ENCODE data around the gene SLC35E1. TPM values are rescaled to one million over a fixed set of nuclear protein-coding genes. Genes with fewer than 3 reads are reported as not detected.

SLC35E1 gene
- total and polyA plus RNA-seq, 2 donors from 2014 or later = 19.8 to 47.1 TPM

DNA sequence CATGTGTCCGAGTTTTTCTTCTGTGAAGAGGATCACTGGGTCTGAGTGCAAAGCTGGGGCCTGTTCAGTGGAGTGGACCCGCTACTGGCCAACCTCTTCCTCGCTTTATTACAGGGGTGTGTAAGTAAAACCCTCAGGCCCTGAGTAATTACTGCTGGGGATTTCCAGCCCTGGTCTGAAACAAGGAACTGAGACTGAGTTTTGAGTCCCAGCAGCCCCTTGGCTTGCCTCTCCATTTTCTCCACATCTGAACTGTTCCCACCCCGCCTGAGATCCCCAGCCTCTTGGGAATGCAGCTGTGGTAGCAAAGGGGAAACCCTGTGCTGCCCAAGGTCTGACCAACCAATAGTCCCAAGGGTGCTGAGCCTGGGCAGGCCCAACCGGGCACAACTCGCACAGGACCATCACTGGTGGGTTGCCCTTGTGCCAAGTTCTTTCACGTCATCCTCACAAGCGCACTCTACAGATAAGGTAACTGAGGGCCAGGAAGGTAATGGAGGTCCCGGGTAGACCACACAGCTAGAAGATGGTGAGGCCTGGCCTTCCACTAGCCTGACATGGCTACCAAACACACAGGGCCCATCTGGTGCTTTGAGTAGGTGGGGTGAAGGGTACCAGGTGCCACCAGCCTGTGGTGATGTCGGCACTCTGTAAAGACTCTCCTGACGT lies 13.7 kb upstream of the SLC35E1 start:
- H3K4me1 ChIP-seq (ENCODE audit: control insufficient read depth in 2 of 3, insufficient read depth in 2 of 3, low read depth in 1 of 3, low read length in 3 of 3) = peaks cover 0 to 76% (median 24%) of the 10 kb centered on the region in 3 donors
- TF ChIP-seq, protein P1, sequence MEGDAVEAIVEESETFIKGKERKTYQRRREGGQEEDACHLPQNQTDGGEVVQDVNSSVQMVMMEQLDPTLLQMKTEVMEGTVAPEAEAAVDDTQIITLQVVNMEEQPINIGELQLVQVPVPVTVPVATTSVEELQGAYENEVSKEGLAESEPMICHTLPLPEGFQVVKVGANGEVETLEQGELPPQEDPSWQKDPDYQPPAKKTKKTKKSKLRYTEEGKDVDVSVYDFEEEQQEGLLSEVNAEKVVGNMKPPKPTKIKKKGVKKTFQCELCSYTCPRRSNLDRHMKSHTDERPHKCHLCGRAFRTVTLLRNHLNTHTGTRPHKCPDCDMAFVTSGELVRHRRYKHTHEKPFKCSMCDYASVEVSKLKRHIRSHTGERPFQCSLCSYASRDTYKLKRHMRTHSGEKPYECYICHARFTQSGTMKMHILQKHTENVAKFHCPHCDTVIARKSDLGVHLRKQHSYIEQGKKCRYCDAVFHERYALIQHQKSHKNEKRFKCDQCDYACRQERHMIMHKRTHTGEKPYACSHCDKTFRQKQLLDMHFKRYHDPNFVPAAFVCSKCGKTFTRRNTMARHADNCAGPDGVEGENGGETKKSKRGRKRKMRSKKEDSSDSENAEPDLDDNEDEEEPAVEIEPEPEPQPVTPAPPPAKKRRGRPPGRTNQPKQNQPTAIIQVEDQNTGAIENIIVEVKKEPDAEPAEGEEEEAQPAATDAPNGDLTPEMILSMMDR (IDR thresholded peaks at IDR 0.05; ENCODE audit: borderline replicate concordance, extremely low read depth, insufficient read depth) = no peak
- intact Hi-C loops (cut with DNase I) = no loop called here
- H3K4me3 ChIP-seq (ENCODE audit: low read length in 3 of 3) = no peak overlapping the region
- DNase-seq (no peak), FAIRE-seq (no peak)
- no peaks in the 10 kb centered on the region for H3K9me3 ChIP-seq (ENCODE audit: control insufficient read depth in 2 of 3, insufficient read depth in 1 of 3, low read length in 3 of 3)
- peak overlapping the region; percentile 48 to 71 for H3K27ac ChIP-seq (ENCODE audit: low read depth in 2 of 2, low read length in 2 of 2)
- no peaks in the 10 kb centered on the region for H3K27me3 ChIP-seq (ENCODE audit: control insufficient read depth, insufficient read depth, low read length)
- no peak overlapping the region for H3K9ac ChIP-seq (ENCODE audit: low read length in 3 of 3)
- H3K36me3 ChIP-seq (ENCODE audit: control insufficient read depth in 2 of 3, insufficient read depth in 3 of 3, low read length in 3 of 3) = no peaks in the 10 kb centered on the region

- Histone ChIP-seq H3K27me3 (ENCODE audit: control insufficient read depth, insufficient read depth, low read length) (no peaks in the 10 kb centered on the region), H3K4me1 (ENCODE audit: control insufficient read depth in 2 of 3, insufficient read depth in 2 of 3, low read depth in 1 of 3, low read length in 3 of 3) (peaks cover 0 to 75% (median 23%) of the 10 kb centered on the region in 3 donors), H3K4me3 (ENCODE audit: low read length in 3 of 3) (no peak overlapping the region), H3K9me3 (ENCODE audit: control insufficient read depth in 2 of 3, insufficient read depth in 1 of 3, low read length in 3 of 3) (no peaks in the 10 kb centered on the region), H3K9ac (ENCODE audit: low read length in 3 of 3) (no peak overlapping the region), H3K36me3 (ENCODE audit: control insufficient read depth in 2 of 3, insufficient read depth in 3 of 3, low read length in 3 of 3) (peaks cover 0 to 3% (median 0%) of the 10 kb centered on the region in 3 donors), H3K27ac (ENCODE audit: low read depth in 2 of 2, low read length in 2 of 2) (peak overlapping the region; percentile 71)
- FAIRE-seq = no peak
- intact Hi-C loops (cut with DNase I) = no loop called here
- no peak for DNase-seq
- TF ChIP-seq, protein P1 (IDR thresholded peaks at IDR 0.05; ENCODE audit: borderline replicate concordance, extremely low read depth, insufficient read depth) = no peak
Observed at GRCh38 chr19:16585094-16585801, 13.0 kb upstream of the SLC35E1 start.

DNA sequence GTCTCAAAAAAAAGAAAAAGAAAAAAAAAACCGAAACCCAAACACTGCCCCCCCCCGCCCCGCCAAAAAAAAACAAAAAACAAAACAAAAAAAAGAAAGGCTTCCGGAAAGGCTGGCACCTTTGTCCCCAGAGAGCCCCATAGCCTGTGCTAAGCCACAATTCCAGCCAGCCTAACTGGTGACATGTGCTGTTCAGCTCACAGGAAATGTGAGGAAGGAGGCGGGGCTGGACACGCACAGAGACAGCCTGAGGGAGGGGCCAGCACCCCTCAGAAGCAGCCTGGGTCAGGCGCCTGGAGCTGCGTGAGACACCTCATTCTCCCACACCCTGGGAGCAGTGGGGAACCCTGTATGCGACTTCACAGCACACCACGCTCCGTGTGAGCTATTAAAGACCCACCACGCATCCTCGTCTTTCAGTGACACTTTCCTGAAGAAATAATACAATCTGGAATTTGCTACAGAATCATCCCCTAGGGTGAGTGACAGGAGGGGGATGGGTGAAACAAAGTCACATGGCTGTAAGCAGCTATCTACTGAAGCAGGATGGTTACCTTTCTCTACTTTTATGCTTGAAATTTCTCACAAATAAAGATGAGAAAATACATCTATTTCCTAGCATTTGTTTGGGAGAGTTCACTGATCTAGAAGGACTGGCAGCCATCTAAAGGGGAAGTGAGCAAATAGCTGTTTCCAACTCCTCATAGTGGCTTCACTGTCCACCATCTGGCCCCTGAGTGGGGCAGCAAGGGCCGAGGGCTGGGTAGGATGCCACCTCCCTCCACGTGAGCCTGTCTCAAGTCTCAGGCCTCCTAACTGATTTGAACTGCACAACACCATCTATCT lies 12.3 kb upstream of the SLC35E1 start:
- intact Hi-C loops (cut with DNase I) = no loop called here
- Histone ChIP-seq H3K36me3 (ENCODE audit: control insufficient read depth in 2 of 3, insufficient read depth in 3 of 3, low read length in 3 of 3) (peaks cover 0 to 3% (median 0%) of the 10 kb centered on the region in 3 donors), H3K27ac (ENCODE audit: low read depth in 2 of 2, low read length in 2 of 2) (peak overlapping the region; percentile 37 to 71), H3K9ac (ENCODE audit: low read length in 3 of 3) (peak overlapping the region in 1 of 3 donors; percentile 13), H3K4me1 (ENCODE audit: control insufficient read depth in 2 of 3, insufficient read depth in 2 of 3, low read depth in 1 of 3, low read length in 3 of 3) (peaks cover 0 to 69% (median 15%) of the 10 kb centered on the region in 3 donors), H3K9me3 (ENCODE audit: control insufficient read depth in 2 of 3, insufficient read depth in 1 of 3, low read length in 3 of 3) (no peaks in the 10 kb centered on the region), H3K4me3 (ENCODE audit: low read length in 3 of 3) (peak overlapping the region in 1 of 3 donors; percentile 26), H3K27me3 (ENCODE audit: control insufficient read depth, insufficient read depth, low read length) (no peaks in the 10 kb centered on the region)
- TF ChIP-seq, protein P1 (IDR thresholded peaks at IDR 0.05; ENCODE audit: borderline replicate concordance, extremely low read depth, insufficient read depth) = no peak
- DNase-seq = peak; percentile 70 to 95 (median 80)
- FAIRE-seq = no peak

All from kidney (tissue), 14 donors.